ENCODE measurements around the gene LOXL4. TPM values are rescaled to one million over a fixed set of nuclear protein-coding genes. Genes with fewer than 3 reads are reported as not detected.

Gene LOXL4
- total RNA-seq, 4 donors from 2014 or later = 1.6 to 6.9 (median 4.7) TPM

DNA sequence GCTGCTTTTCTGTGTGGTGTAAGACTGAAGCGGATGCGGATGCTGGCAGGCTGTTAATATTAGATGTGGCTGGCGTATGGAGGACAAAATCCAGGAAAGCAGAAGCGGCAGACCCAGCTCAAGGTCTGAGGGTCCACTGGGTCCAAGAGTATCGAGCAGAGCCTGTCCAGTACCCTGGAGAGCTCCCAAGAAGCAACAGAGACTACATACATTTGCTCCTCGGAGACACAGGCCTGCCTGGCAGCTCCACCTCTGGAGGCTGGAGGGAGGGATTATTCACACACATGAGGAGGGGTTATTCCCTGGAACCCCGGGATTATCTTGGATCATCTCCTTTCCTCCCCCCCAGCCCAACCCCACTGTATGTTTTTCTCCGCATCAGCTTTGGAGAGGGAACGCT lies 31.3 kb upstream of the LOXL4 start:
- in situ Hi-C loops (cut with MboI; ENCODE audit: low sequenced_read_pairs in 4 of 4) (no loop called here), intact Hi-C loops (cut with DNase I; ENCODE audit: low total_unique reads) (no loop called here)
- Histone ChIP-seq H3K36me3 (no peaks in the 10 kb centered on the region), H3K4me1 (peaks cover 18 to 27% of the 10 kb centered on the region in 2 donors), H3K4me3 (no peak overlapping the region), H3K27me3 (no peaks in the 10 kb centered on the region), H3K27ac (no peak overlapping the region), H3K9me3 (no peaks in the 10 kb centered on the region)
- TF ChIP-seq, protein P1, sequence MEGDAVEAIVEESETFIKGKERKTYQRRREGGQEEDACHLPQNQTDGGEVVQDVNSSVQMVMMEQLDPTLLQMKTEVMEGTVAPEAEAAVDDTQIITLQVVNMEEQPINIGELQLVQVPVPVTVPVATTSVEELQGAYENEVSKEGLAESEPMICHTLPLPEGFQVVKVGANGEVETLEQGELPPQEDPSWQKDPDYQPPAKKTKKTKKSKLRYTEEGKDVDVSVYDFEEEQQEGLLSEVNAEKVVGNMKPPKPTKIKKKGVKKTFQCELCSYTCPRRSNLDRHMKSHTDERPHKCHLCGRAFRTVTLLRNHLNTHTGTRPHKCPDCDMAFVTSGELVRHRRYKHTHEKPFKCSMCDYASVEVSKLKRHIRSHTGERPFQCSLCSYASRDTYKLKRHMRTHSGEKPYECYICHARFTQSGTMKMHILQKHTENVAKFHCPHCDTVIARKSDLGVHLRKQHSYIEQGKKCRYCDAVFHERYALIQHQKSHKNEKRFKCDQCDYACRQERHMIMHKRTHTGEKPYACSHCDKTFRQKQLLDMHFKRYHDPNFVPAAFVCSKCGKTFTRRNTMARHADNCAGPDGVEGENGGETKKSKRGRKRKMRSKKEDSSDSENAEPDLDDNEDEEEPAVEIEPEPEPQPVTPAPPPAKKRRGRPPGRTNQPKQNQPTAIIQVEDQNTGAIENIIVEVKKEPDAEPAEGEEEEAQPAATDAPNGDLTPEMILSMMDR (IDR thresholded peaks at IDR 0.05 in 4 of 5, conservative IDR thresholded peaks at IDR 0.05 in 1 of 5) = no peak
- no peak for TF ChIP-seq POLR2A (IDR thresholded peaks at IDR 0.05)
- ATAC-seq (no peak), DNase-seq (no peak)

GRCh38 chr10:98296524-98296923 lies 28.5 kb upstream of the LOXL4 start:
- intact Hi-C loops (cut with DNase I; ENCODE audit: low total_unique reads) (no loop called here), in situ Hi-C loops (cut with MboI; ENCODE audit: low sequenced_read_pairs in 4 of 4) (no loop called here)
- H3K27me3 ChIP-seq = no peaks in the 10 kb centered on the region
- ATAC-seq = no peak
- no peaks in the 10 kb centered on the region for H3K36me3 ChIP-seq
- H3K4me1 ChIP-seq = peaks cover 6 to 21% of the 10 kb centered on the region in 2 donors
- H3K27ac ChIP-seq = no peak overlapping the region
- H3K9me3 ChIP-seq = no peaks in the 10 kb centered on the region
- no peak for DNase-seq
- no peak overlapping the region for H3K4me3 ChIP-seq
- TF ChIP-seq, protein P1 (IDR thresholded peaks at IDR 0.05 in 4 of 5, conservative IDR thresholded peaks at IDR 0.05 in 1 of 5) = no peak
- TF ChIP-seq POLR2A (IDR thresholded peaks at IDR 0.05) = no peak

DNA sequence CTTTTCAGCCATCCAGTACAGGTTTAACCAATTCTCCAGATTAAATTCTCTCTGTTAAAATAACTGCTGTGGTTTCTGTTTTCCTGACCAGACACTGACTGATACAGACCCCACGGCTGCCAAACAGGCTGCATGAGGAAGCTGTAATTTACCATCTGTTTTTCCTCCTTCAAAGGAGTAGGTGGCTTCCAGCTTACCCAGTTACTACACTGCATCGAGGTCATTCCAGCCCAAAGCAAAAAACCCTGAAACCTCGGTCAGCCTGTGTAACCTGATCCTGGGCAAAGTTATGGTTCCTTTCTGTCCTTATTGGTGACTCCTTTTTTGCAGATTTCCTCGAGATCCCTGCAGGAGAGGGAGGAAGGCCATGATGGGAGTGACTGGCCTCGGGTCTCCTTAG lies 27.9 kb upstream of the LOXL4 start:
- in situ Hi-C loops (cut with MboI; ENCODE audit: low sequenced_read_pairs in 4 of 4) = no loop called here
- no peak overlapping the region for H3K27ac ChIP-seq
- ATAC-seq = peak in 1 of 2 donors; percentile 42

DNA sequence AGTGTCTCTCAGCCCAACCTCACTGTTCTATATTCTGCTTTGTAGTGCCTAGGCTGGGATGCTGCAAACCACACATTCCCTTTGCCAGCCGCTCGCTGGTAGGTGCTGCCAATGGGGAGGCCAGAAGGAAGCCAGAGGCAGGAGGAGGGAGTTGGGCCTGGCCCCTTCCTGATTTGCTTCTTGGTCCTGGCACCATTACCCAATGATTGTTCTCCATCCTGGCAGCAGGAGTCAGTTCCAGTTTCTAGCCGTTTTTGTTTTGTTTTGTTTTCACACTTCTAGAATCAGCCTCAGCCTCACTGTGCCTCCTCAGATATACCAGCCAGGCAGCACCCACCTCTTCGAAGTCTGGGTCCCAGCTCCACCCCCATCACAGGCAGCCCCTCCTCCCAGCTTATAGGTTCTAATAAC lies 27.4 kb upstream of the LOXL4 start:
- ATAC-seq = no peak
- H3K4me1 ChIP-seq = peaks cover 5 to 19% of the 10 kb centered on the region in 2 donors
- no peaks in the 10 kb centered on the region for H3K36me3 ChIP-seq
- H3K27ac ChIP-seq = no peak overlapping the region
- no peaks in the 10 kb centered on the region for H3K27me3 ChIP-seq
- intact Hi-C loops (cut with DNase I; ENCODE audit: low total_unique reads) (no loop called here), in situ Hi-C loops (cut with MboI; ENCODE audit: low sequenced_read_pairs in 4 of 4) (no loop called here)
- TF ChIP-seq POLR2A (IDR thresholded peaks at IDR 0.05) = no peak
- TF ChIP-seq, protein P1 (IDR thresholded peaks at IDR 0.05 in 4 of 5, conservative IDR thresholded peaks at IDR 0.05 in 1 of 5) = no peak
- H3K9me3 ChIP-seq = no peaks in the 10 kb centered on the region
- no peak for DNase-seq
- H3K4me3 ChIP-seq = no peak overlapping the region

More for the DNA sequence above, 27.9 kb upstream of the LOXL4 start:
- H3K36me3 ChIP-seq = no peaks in the 10 kb centered on the region
- H3K4me3 ChIP-seq = no peak overlapping the region
- DNase-seq = no peak
- H3K4me1 ChIP-seq = peaks cover 5 to 19% of the 10 kb centered on the region in 2 donors
- intact Hi-C loops (cut with DNase I; ENCODE audit: low total_unique reads) = no loop called here
- no peaks in the 10 kb centered on the region for H3K27me3 ChIP-seq
- TF ChIP-seq, protein P1 (IDR thresholded peaks at IDR 0.05 in 4 of 5, conservative IDR thresholded peaks at IDR 0.05 in 1 of 5) = no peak
- TF ChIP-seq POLR2A (IDR thresholded peaks at IDR 0.05) = no peak
- no peaks in the 10 kb centered on the region for H3K9me3 ChIP-seq

DNA sequence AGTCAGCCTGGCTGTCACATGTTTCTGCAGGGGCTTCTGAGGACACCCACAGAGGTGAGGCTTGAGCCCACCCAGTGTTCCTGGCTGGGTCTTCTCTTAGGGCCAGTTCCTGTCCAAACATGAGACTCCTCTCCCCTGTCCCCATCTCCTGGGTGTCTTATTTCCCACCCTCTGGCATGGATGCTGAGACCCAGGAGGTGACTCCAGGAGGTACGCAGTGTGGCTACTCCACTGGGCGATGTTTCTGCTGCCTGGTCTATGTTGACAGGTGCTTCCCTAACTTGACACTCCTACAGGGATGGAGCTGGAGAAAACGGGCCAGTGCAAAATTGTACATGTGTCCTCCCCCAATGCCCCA lies 26.3 kb upstream of the LOXL4 start:
- peaks cover 5 to 15% of the 10 kb centered on the region in 2 donors for H3K4me1 ChIP-seq
- peak in 1 of 2 donors; percentile 11 for ATAC-seq
- no peak overlapping the region for H3K4me3 ChIP-seq
- no peaks in the 10 kb centered on the region for H3K36me3 ChIP-seq
- no peaks in the 10 kb centered on the region for H3K27me3 ChIP-seq
- DNase-seq = no peak
- H3K9me3 ChIP-seq = no peaks in the 10 kb centered on the region
- no peak overlapping the region for H3K27ac ChIP-seq
- in situ Hi-C loops (cut with MboI; ENCODE audit: low sequenced_read_pairs in 4 of 4) = no loop called here
- intact Hi-C loops (cut with DNase I; ENCODE audit: low total_unique reads) = no loop called here
- no peak for TF ChIP-seq POLR2A (IDR thresholded peaks at IDR 0.05)
- TF ChIP-seq, protein P1 (IDR thresholded peaks at IDR 0.05 in 4 of 5, conservative IDR thresholded peaks at IDR 0.05 in 1 of 5) = no peak
